ENCODE results near the gene SF3A1. TPM values are rescaled to one million over a fixed set of nuclear protein-coding genes. Genes with fewer than 3 reads are reported as not detected.

SF3A1 gene
- total RNA-seq, 1 donor from 2014 or later, result 115 TPM

DNA sequence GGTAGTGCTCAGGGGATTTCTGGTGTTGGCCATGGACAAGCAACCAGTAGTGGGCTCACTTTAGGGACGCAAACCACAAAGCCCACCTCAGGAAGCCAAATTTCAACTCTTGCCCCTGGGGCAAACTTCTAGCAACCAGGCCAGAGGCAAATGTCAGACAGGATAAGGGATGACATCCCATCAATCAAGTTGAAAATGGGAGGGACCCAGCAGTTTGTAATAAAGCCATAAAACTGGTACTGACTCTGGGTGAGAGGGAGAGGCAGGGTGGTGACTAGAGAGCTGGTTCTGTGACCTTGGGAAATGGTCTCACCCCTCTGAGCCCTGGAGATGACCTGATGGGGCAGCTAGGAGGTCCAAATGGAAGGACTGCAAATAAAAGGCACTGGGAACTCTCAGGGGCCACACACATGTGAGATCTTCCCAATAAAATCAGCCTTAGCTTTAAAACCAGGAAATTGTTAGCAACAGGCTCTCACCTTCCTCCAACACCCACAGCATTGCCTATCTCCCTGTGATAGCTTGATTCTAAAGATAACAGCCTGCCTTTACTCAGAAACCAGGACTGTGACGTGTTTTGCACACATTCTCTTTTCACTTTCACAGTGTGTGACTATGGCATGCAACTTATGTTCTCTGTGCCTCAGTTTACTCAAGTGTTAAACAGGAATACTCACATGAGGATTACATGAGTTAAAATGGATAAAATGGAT, 23.5 kb downstream of the SF3A1 start:
- Mint-ChIP-seq H3K36me3 (ENCODE audit: low read depth) (peaks cover 36% of the 10 kb centered on the region), H3K27me3 (ENCODE audit: low read depth) (no peaks in the 10 kb centered on the region), H3K4me1 (ENCODE audit: low read depth) (peaks cover 11% of the 10 kb centered on the region), H3K4me3 (ENCODE audit: unreplicated experiment) (no peak overlapping the region), H3K27ac (ENCODE audit: unreplicated experiment) (no peak overlapping the region), H3K9me3 (ENCODE audit: low read depth) (no peaks in the 10 kb centered on the region)
- DNase-seq (ENCODE audit: low spot score), result no peak
- TF ChIP-seq, protein P1, sequence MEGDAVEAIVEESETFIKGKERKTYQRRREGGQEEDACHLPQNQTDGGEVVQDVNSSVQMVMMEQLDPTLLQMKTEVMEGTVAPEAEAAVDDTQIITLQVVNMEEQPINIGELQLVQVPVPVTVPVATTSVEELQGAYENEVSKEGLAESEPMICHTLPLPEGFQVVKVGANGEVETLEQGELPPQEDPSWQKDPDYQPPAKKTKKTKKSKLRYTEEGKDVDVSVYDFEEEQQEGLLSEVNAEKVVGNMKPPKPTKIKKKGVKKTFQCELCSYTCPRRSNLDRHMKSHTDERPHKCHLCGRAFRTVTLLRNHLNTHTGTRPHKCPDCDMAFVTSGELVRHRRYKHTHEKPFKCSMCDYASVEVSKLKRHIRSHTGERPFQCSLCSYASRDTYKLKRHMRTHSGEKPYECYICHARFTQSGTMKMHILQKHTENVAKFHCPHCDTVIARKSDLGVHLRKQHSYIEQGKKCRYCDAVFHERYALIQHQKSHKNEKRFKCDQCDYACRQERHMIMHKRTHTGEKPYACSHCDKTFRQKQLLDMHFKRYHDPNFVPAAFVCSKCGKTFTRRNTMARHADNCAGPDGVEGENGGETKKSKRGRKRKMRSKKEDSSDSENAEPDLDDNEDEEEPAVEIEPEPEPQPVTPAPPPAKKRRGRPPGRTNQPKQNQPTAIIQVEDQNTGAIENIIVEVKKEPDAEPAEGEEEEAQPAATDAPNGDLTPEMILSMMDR (IDR thresholded peaks at IDR 0.05), result no peak

DNA sequence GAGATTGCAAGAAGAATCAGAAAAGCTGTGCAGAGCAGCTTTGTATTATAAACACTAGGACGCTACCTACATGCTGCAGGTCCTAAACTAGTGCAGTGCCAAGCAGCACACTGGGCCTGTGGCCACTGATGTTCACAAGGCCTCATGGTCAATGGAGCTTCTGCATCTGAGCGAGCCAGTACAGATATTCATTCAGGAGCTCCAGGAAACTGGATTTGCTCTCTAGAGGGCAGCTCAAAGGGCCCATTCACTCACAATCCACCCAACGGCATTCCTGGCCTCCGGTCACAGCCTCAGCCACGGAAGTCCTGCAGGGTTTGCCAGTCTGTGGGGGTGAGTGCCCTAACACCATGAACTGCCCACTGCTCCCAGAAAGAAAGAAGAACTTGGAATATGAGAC, 24.1 kb downstream of the SF3A1 start:
- DNase-seq (ENCODE audit: low spot score), result no peak
- Mint-ChIP-seq H3K27me3 (ENCODE audit: low read depth) (no peaks in the 10 kb centered on the region), H3K36me3 (ENCODE audit: low read depth) (peaks cover 30% of the 10 kb centered on the region), H3K4me3 (ENCODE audit: unreplicated experiment) (no peak overlapping the region), H3K9me3 (ENCODE audit: low read depth) (no peaks in the 10 kb centered on the region), H3K4me1 (ENCODE audit: low read depth) (peaks cover 15% of the 10 kb centered on the region), H3K27ac (ENCODE audit: unreplicated experiment) (no peak overlapping the region)
- TF ChIP-seq, protein P1 (IDR thresholded peaks at IDR 0.05), result no peak

DNA sequence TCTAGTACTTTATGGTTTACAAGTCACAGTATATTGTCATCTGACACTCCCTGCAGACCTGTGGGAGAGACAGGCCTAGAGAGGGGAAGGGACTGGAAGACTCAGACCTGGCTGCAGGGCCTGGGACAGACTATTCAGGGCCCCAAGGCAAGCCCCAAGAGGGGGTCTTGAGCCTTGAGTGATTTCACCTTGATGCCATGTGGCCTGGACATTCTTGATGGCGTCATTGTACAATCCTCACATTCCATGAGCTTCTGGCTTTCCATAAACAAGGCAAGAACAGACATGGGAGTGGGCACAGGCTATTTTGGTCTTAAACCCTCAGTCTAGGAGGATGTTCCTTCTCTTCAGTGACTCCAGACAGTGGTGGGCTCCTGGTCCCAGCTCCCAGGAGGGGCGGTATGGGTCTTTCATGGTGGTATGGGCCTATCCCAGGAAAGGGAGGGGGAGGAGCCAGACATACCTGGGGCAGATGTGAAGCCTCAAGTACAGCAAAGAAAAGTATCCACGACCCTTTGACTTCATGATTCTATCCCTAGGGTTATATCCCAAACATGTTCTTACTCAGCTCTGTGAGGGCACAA, 28.1 kb downstream of the SF3A1 start:
- Mint-ChIP-seq H3K27ac (ENCODE audit: unreplicated experiment) (peak overlapping the region; percentile 94), H3K4me3 (ENCODE audit: unreplicated experiment) (no peak overlapping the region), H3K36me3 (ENCODE audit: low read depth) (peaks cover 3% of the 10 kb centered on the region), H3K4me1 (ENCODE audit: low read depth) (peaks cover 46% of the 10 kb centered on the region), H3K9me3 (ENCODE audit: low read depth) (no peaks in the 10 kb centered on the region), H3K27me3 (ENCODE audit: low read depth) (no peaks in the 10 kb centered on the region)
- DNase-seq (ENCODE audit: low spot score), result no peak
- TF ChIP-seq, protein P1 (IDR thresholded peaks at IDR 0.05), result no peak

DNA sequence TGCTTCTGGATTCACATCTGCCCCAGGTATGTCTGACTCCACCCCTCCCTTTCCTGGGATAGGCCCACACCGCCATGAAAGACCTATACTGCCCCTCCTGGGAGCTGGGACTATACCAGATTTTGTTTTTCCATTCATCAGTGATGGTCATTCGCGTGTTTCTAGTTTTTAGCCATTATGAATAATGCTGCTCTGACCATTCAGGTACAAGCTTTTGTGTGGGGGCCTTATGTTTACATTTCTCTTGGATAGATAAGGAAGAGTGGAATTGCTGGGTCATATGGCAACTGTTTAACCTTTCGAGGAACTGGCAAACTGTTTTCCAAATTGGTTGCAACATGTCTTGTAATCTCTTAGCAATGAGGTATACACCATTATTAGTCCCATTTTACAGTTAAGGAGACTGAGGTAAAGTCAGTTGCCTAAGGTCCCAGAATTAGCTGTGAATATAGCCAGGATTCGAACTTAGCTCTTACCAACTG, 28.8 kb downstream of the SF3A1 start:
- H3K4me3 Mint-ChIP-seq (ENCODE audit: unreplicated experiment), result no peak overlapping the region
- DNase-seq (ENCODE audit: low spot score), result no peak
- peaks cover 3% of the 10 kb centered on the region for H3K36me3 Mint-ChIP-seq (ENCODE audit: low read depth)
- H3K9me3 Mint-ChIP-seq (ENCODE audit: low read depth), result no peaks in the 10 kb centered on the region
- TF ChIP-seq, protein P1 (IDR thresholded peaks at IDR 0.05), result peak; percentile 30
- H3K4me1 Mint-ChIP-seq (ENCODE audit: low read depth), result peaks cover 51% of the 10 kb centered on the region
- H3K27ac Mint-ChIP-seq (ENCODE audit: unreplicated experiment), result peak overlapping the region; percentile 83
- no peaks in the 10 kb centered on the region for H3K27me3 Mint-ChIP-seq (ENCODE audit: low read depth)

DNA sequence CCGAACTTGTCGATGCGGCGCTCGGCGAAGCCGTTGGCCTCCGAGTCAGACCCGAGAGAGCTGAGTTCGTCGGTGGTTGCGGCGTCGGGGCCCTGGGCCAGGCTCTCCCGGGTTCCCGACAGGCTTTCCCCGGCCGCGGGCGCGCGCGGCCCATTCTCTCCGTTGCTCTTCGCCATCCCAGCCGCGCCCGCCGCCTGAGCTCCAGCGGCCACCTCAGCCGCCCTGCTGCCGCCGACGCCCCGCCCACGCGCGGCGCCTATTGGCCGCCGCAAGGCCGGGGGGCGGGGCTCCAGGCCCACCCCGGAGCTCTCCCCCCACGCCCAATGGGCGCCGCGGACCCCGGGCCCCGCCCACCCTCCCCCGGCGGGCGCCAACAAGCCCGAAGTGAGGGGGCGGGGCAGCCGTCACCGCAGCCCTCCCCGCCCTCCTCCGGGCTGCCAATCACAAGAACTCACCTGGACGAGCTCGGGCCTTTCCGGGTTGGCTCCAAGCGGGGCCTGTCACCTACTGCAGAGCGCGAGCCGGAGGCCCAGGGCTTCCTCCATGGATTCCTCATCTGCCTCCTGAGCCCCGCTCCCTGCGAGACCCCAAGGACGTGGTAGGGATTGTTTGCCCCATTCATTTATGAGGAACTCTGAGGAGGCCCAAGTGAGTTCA, 29.9 kb downstream of the SF3A1 start, which contains the start of gene TBC1D10A:
TSS of gene TBC1D10A (minus strand) at position 236 of the 657 bp plus-strand sequence. CDS start at position 176, 60 bp downstream.
- no peak for DNase-seq (ENCODE audit: low spot score)
- Mint-ChIP-seq H3K4me3 (ENCODE audit: unreplicated experiment) (peak within 1 kb of the TSS; percentile 83), H3K36me3 (ENCODE audit: low read depth) (peaks cover 3% of the 10 kb centered on the region), H3K4me1 (ENCODE audit: low read depth) (peaks cover 55% of the 10 kb centered on the region), H3K27me3 (ENCODE audit: low read depth) (no peaks in the 10 kb centered on the region), H3K9me3 (ENCODE audit: low read depth) (no peaks in the 10 kb centered on the region), H3K27ac (ENCODE audit: unreplicated experiment) (peak within 1 kb of the TSS; percentile 89)
- TF ChIP-seq, protein P1 (IDR thresholded peaks at IDR 0.05), result no peak
